Keratinocyte (primary cell): ENCODE results near the gene KCTD1.

ENCODE experiments used
- CTCF ChIP-seq, 3 experiments: IDR thresholded peaks in 1 of 3; conservative IDR thresholded peaks in 1 of 3; optimal IDR thresholded peaks in 1 of 3; 2 replicates in 2 of 3; 3 replicates in 1 of 3; pipeline versions ENCODE3 to v1.5.1; 2011; ENCODE audit warnings: low read length in 3 of 3, mild to moderate bottlenecking in 3 of 3, moderate library complexity in 2 of 3, control low read depth in 1 of 3, inconsistent platforms in 1 of 3; ENCODE audit not compliant: insufficient read depth in 2 of 3; ENCODE audit errors: extremely low read depth in 1 of 3
- EZH2 ChIP-seq: IDR thresholded peaks from one replicate; pipeline ENCODE4 v1.6.1; 2012; ENCODE audit warnings: inconsistent platforms, mild to moderate bottlenecking, low read length, moderate library complexity

DNA sequence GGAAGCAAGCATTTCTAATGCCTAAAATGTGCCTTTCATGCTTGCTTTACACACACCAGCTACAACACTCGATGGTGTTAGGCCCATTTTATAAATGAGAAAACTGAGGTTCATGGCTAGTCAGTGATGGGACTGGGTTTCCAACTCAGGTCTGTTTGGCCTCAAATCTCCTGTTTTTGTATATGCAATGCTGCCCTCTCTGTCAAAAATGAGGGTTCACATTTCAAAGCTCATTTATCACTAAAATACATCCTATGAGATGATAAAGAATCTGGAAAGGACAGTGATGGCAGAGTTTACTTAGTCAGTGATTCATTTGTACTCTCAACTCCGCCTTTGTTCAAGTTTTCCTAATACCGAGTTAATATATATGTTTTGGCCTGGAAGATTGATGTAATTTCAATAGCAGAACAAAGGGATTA is 92.3 kb downstream of the KCTD1 start:
- no peak for TF ChIP-seq CTCF (optimal IDR thresholded peaks at IDR 0.05 in 1 of 3, IDR thresholded peaks at IDR 0.05 in 1 of 3, conservative IDR thresholded peaks at IDR 0.05 in 1 of 3; ENCODE audit: extremely low read depth in 1 of 3, insufficient read depth in 2 of 3, low read length in 3 of 3)
- no peak for TF ChIP-seq EZH2
